DMS 273 treated with DMSO at 0.1 percent for 48 hours (cell line): Measurements from ENCODE around the gene LRMDA.

ENCODE experiments used
- DNase-seq: peaks from one replicate; lab custom pipeline; 2025; lab: John Stamatoyannopoulos, UW

Gene LRMDA

DNA sequence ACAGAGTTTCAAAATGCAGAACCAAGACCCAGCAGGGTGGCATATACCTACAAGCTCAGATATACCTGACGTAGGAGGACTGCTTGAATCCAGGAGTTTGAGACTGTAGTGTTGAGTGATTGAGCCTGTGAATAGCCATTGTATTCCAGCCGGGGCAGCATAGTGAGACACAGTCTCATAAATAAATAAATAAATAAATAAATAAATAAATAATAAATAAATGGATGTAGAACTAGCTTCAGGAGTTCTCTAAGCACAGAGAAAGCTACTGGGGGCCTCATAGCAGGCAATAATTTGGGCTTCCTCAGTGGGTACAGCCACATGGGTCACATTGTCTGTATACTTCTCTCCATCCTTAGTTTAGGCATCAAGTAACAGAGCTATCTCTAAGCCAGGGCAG lies 906.8 kb downstream of the LRMDA start:
- DNase-seq, result no peak

DNA sequence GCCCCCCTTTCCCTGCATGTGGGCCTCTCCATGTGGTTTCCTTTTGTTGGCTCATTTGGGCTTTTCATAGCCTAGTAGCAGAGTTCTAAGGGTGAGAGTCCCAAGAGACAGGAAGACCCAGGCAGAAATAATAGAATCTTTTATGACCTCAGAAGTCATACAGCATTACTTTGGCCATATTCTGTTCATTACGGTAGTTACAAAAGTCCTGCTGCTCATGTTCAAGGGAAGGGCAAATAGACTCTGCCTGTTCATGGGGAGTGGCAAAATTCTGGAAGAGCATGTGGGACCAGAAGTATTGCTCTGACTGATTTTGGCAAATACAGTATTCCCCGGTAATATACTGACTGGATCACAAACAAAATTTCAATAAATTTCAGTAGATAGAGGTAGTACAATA lies 910.3 kb downstream of the LRMDA start:
- no peak for DNase-seq

DNA sequence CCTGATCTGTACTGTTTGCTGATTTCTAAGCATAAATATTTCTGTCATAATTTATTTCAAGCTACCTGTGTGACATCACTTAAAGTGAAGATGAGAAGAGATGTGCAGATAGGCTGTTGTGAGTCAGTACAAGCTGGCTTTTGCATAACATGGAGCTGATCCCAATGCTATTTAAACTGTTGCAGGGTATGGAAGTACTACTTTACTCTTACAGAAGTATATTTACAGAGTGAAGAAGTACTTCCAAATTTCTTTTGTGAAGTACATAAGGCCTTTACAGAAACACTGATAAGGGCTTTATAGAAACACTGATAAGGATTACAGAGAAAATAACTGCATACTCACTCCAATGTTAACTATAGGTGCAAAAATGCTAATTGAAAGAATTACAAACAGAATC lies 911.6 kb downstream of the LRMDA start:
- DNase-seq, result no peak

DNA sequence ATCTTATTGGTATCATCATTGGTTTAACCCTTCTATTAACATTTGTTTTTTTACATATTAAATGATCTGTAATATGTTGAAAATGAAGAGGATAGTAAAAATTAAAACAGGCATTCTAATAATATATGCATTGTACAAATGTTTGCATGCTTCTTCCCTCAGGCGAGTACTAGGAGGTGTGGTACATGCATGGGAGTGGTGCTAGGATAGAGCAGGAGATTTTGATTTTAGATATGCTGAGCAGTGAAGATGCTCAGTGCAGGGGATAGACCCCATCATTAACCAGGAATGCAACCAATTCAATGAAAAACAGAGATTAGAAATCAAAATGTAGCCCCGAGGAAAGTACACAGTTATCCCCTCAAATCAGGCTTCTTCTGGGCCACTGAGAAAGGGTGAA lies 916.4 kb downstream of the LRMDA start:
- no peak for DNase-seq

DNA sequence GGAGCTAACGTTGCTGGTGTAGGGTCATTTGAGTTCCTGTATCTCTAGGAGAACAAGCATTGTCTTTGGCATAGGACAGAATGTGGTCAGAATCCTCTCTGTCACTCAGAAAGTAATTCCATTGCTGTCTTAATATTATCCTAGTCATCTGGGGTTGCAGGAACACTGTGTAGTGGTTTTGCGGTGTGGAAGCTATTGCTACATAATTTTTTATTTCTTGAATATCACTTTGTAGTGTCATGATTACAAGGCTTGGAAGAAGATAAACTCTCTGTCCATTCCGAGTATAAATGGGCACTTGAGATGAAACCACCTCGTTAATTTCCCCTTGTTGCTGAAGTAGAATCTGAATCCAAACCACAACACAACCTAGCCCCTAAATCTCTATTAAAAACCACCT lies 919.2 kb downstream of the LRMDA start:
- DNase-seq, result no peak

DNA sequence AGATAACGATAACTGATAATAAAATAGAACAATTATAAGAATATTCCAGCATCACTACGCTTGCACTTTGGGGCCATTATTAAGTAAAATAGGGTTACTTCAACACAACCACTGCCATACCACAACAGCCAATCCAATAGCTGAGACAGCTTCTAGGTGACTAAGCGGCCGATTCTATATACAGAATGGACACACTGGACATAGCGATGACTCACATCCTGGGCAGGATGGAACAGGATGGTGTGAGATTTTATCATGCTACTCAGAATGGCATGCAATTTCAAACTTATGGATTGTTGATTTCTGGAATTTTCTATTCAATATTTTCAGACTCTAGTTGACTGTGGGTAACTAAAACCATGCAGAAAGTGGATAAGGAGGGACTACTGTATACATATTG lies 920.9 kb downstream of the LRMDA start:
- DNase-seq, result no peak

DNA sequence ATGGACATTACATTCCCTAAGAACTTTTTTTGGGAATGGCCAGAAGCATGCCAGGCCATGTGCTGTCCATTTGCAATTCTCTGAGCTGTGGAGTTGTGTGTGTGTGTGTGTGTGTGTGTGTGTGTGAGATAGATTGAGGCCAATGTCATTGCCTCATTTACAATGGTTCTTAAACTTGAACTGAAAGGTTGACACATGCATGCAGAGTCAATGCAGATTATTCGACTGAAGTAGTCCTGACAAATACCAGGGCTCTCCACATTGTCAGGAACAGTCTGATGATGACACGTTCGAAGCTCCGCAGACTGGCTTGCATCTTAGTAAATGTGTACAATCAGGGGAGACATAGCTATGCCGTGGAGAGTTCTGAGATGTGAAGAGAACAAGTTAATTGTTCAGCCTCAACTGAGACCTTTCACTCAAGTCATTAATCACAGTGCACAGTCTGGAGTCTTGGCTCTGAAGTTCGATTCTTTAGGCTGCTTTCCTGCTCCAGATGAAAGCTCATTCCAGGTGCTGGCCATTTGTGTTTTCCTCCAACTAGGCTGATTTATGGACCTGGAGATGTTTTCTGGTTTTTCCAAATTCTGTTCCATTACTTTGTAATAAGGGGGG lies 921.9 kb downstream of the LRMDA start:
- no peak for DNase-seq

DNA sequence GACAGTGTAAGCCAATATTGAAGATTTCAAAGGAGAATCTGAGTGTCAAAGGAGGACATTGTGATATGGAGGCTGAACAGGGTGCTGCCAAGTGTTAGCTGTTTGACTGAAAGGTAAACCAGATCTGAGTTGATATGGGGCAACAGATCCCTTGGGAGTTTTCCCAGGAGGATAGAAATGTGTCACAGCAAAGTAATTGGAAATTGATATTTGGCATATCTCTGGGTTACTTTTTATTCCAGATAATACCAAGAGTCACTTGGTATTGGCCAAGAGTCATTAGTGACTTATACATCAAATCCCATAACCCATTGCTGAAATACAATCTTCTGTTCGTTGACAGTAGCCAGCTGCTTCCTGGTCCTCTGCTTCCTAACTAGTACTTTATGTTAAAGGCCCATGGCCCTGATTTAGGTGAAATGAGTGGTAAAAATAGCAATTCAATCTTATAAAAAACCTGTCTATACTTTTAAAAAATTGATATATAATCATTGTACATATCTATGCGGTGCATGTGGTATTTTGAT lies 922.9 kb downstream of the LRMDA start:
- no peak for DNase-seq

DNA sequence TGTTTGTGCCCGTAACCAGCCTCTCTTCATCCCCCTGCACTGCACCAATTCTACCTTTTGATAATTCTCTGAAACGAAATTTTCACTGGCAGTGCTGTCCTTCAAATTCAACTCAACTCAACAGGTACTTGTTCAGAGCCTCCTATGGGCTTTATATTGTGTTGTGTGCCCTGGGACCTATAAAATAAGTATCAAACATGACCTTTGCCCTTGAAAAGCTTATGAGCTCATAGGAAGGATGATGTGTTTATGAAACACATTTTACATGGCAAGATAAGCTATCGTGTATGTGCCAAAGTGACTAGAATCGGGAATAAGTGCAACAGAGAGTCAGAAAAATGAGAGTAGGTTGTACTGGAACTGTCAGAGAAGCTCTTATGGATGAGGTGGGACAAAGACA lies 923.5 kb downstream of the LRMDA start:
- DNase-seq, result no peak

DNA sequence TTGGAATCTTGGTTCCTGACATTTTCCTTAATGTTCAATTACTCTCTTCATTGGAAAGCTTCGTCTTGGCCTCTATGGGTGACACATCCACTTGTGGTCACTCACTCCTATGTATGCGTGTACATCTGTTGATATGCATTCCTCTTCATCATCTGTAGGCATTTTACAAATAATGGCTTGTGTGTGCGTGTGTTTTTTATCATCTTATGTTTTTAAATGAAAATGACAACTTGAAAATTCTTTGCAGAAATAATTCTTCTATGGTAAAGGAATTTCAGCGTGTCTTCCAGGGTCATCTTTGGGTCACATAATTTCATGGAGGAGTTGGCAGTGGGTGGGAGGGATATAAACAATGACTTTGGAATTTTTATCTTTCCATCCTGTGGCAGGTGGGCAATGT lies 925.1 kb downstream of the LRMDA start:
- no peak for DNase-seq

DNA sequence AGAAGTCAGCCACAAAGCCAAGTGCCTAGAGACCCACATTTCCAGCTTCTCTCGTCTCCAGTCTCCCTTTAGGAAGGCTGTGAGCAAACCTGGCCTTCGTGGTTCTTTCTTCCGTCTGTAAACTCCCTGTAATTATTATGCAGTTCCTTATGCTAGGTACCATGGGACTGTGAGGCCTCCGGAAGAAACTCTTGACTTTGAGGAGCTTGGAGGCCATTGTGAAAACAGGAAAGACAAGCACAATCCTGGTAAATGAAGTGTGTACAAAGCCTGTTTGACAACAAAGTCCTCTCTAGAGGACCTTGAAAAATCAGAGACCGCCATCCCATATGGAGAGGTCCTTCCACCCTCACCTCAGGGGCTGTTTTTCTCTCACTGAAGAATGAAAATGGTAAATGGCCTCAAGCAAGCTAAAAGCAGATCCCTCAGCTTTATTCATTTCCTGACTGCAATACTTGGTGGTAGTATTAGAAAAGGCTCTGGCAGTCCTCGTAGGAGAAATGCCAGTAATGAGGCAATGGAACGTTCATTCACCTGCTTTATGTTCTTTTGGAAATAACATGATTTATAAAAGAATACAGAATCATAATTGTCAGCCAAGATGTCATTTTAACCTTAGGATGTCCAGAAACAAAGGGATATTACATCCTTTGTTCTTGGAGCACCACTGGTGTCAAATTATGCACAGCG lies 926.4 kb downstream of the LRMDA start:
- no peak for DNase-seq

DNA sequence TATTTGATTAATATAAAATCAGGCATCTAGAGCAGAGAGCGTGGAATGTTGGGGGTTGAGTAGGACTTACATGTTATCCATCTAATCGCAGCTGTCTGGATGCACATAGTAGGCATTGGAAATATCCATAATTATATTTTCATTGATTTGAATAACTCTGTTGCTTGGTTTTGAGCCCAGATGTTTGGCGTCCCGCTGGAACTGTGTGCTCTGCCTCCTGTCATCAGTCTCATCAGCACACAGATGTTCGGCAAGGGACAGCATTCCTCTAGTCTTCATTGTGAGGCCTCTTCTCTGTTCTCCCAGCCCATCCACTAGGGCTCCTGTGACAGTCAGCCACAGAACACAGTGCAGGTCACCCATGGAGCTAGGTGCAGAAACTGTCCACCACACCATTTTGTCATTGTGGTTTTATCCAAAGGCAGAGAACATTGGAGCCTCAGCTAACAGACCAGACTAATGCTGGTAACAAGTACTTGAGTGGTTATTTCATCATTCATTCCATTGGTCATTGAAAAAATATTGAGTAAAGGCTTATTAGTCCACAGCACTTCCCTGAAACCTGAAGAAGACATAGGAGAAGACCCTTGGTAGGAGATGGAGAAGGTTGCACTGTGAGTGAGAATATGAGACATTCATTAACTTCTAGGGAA lies 927.4 kb downstream of the LRMDA start:
- no peak for DNase-seq

DNA sequence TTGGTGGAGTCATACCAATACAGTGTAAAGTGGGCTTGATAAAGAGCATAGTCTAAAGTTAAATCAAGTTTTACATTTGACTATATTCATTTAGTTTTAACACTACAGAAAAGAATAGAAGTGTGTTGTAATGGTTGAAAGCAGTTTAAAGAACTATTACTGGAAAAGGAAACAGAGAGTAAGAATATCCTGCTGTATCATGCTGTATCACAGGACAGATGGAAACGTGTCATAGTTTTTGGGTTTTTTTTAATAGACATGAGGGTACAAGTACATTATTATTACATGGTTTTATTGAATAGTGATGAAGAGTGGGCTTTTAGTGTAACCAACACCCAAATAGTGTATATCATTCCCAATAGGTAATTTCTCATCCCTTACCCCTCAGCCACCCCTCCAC lies 944.3 kb downstream of the LRMDA start:
- DNase-seq, result no peak

DNA sequence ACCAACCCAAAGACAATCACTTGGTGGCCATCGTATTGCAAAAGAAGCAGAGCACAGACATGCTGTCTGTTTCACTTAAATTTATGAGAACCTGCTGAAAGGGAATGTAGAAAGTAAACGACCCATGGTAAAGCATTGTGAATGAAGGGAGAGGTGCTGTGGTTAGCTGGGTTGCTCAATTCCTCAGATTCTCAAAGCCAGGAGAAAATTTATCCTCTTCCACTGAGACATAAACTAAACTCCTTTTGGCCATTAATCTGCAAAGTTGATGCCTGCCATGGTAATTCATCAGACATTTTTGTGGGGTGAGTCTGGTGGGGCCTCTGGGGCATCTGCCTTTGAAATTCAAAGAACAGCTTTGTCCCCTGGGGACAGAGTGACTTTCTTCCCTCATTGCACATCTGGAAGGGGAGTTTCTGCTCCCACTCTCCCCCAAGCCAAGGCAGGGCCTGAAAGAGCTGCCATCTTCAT lies 951.0 kb downstream of the LRMDA start:
- no peak for DNase-seq

DNA sequence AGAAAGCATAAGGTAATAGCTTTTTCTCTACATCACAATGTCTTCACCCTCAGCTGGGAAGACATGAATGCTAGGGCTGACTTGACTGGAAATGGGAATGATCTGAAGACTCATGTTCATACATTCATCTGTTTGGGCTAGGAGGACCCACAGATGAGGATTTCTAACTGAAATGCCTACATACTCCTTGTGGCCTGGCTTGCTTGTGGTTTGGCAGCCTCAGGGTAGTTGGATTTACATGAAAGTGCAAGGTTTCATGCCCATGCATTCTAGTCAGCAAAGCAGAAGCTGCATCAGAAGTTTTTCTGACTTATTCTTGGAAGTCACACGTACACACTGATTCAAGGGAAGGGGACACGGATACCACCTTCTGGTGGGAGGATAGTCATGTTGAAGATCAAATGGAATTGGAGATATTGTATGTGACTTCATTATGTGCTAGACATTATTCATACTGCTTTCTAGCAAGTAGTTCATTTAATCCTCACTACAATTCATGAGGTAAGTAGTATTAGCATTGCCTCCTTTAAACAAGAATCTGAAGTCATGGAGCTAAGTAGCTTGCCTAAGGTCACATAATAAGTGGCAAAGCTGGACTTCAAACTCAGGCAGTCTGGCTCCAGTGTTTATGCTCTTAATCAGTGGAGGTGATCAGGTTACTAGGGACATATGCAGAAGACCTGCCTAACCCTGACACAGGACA lies 957.0 kb downstream of the LRMDA start:
- no peak for DNase-seq

DNA sequence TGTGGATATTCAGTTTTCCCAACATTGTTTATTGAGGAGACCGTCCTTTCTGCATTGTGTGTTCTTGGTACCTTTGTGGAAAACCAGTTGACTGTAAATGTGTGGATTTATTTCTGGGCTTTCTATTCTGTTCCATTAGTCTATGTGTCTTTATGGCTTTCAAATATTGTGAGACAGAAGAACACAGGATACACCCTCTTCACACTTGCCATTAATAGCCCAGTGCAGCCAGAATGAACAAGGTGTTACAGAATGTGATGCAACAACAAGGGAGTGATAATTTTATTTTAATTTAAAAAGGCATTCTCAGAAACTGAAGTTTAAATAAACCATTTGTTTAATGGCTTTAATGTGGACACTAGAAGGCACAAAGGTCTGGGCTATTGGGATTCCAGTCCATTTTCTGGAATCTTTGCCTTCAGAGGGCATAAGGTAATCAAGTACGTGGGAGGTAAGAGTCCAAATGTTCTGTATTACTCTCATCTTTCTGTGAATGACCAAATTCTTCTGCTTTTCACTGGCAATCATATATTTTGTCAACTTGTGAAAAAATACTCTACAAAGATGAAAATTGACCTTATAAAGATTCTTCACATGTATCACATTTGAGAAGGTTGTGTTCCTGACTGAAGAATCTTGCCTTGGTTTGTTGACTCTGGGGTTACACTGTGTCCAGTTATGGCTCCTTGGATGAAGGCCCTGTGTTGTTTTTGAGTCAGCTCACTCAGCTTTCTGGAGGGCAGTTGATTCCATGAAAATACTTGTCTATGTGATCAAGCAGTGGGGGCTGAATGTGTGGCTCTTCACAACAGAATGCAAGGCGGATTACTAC lies 962.7 kb downstream of the LRMDA start:
- no peak for DNase-seq

DNA sequence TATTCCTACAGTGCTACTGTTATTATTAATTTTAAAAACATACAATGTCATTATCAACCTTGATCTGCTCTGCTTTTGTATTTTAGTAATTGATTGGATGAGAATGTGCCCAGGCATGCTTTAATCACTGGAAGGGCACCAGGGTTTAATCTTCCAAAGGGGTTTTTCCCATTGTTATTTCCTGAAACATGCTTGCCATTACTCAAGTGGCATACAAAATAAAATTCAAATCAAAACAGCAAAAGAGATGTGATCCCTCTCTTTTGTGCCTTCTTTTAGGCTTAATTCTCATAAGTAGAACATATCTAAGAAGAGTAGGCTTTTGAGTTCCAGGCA lies 963.3 kb downstream of the LRMDA start:
- no peak for DNase-seq

DNA sequence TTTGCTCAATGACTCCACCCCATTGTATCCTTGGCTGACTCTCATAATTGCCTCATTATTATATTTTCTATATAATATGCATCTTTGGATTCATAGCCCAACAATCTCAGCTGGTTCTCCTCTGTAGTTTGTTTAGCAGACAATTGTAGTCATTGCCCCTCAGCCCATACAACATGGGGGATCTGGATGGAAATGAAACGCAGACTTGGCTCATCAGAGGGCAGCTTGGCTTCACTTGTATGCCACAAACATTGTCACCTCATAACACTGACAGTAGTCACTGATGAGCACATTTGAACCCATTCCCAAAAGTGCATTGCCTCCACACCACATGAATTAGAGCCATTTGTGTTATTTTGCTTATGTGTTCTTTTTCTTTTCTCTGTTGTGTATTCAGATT lies 963.8 kb downstream of the LRMDA start:
- no peak for DNase-seq

DNA sequence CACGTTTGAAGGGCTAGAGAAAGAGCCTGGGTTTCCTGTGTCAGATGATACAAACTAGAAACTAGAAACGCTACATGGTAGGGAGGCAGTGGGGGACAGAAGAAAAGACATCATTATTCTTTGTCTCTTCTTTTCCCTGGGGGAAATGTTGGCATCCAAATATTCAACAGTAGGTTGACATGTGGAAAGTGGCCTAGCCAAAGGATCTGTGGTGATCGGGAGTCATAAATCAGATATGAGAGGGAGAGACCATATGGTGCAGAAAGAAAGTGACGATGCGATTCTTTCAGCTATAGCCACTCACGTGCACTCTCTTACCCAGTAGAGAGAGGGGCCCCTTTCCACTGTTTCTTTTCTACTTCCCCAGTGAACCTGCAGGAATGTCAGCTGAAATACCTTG lies 964.7 kb downstream of the LRMDA start:
- DNase-seq, result peak; percentile 61

DNA sequence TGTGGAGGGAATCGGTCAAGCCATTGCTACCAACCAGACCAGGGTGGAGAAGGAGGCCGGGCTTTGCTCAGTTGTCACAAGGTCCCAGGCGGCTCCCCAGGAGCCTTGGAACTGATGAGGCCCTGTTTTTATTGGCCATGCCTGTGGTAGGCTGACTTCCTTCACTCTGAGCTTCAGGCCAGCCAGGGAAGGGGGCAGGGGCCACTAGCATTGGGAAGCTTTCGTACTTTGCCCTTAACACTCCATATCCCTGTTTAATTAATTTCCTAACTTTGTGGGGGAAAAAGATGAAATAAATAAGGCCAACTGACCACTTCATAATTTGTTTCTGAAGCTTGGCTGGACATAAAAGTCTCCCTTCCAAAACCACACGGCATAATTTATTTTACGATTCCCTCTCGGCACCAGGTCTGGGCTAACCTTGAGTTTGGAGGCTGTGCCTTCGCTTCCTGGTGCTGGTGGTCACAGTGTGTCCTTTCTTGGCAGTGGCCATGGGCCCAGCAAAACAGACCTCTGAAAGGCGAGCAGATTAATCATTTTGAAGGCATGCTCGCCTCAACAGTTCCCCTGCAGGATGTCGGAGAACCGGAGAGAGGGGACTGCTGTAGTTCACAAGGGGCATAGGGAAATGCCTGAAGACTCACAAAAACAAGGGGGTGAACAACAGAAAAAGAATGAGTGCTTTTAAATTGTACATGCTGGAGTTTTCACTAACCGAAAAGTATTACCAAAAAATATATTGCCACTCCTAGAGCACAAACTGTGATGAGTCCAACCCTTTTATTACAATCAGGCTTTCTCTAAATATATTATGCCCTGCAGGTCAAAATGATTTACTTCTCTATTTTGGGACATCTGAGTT lies 966.0 kb downstream of the LRMDA start:
- DNase-seq, result no peak
